GM12865 (cell line): ENCODE results near the gene MAD1L1.

Experiments used
- DNase-seq: peaks from one replicate; pipeline ENCODE4 v3.0.0; 2010; ENCODE audit warnings: low read depth
- H3K4me3 ChIP-seq: 2 replicates; pipeline ENCODE4 v1.5.1; 2011; ENCODE audit warnings: mild to moderate bottlenecking, low read depth, low read length, control low read depth
- CTCF ChIP-seq: IDR thresholded peaks from 2 replicates; pipeline ENCODE4 v1.5.1; 2011; ENCODE audit warnings: low read length, control low read depth, low read depth, inconsistent platforms; ENCODE audit not compliant: insufficient read depth; ENCODE audit errors: missing control alignments

Gene MAD1L1

GRCh38 chr7:2257651-2258050, 24.9 kb upstream of the MAD1L1 start:
- no peak for DNase-seq
- no peak overlapping the region for H3K4me3 ChIP-seq
- no peak for TF ChIP-seq CTCF

GRCh38 chr7:2257046-2257551, 24.4 kb upstream of the MAD1L1 start:
- no peak for TF ChIP-seq CTCF
- no peak for DNase-seq
- H3K4me3 ChIP-seq, result no peak overlapping the region

GRCh38 chr7:2256306-2257045, 23.7 kb upstream of the MAD1L1 start:
- TF ChIP-seq CTCF, result no peak

GRCh38 chr7:2255145-2256139, 22.7 kb upstream of the MAD1L1 start:
- DNase-seq, result peak; percentile 39
- no peak overlapping the region for H3K4me3 ChIP-seq
- TF ChIP-seq CTCF, result no peak

More at GRCh38 chr7:2256306-2257045, 23.7 kb upstream of the MAD1L1 start:
- no peak for DNase-seq
- H3K4me3 ChIP-seq, result no peak overlapping the region

- no peak for TF ChIP-seq CTCF
- DNase-seq, result no peak
- H3K4me3 ChIP-seq, result no peak overlapping the region
Observed at GRCh38 chr7:2254429-2255144, 21.8 kb upstream of the MAD1L1 start.

GRCh38 chr7:2253525-2254244, 20.9 kb upstream of the MAD1L1 start:
- H3K4me3 ChIP-seq, result no peak overlapping the region
- DNase-seq, result no peak
- TF ChIP-seq CTCF, result no peak
